Coronary artery (tissue), 2 donors: ENCODE measurements around the gene TNS1.

Experiments
- DNase-seq: peaks from one replicate; pipeline ENCODE4 v3.0.0-alpha.2; 2017; ENCODE audit warnings: low spot score
- H3K27ac ChIP-seq, 2 donors: fragments of 200-600 bp; sonication (generic); one replicate each; pipeline ENCODE4 v1.5.1; 2016 to 2019
- H3K4me3 ChIP-seq: fragments of 200-600 bp; sonication (generic); 2 replicates; pipeline ENCODE4 v1.5.1; 2016; ENCODE audit warnings: mild to moderate bottlenecking, moderate library complexity
- CTCF ChIP-seq: fragments of 200-600 bp; sonication (generic); IDR thresholded peaks from one replicate; pipeline ENCODE4 v1.5.1; 2019; ENCODE audit warnings: antibody characterized with exemption

Gene TNS1

GRCh38 chr2:217944366-217944765 is 58.4 kb downstream of the TNS1 start:
- Histone ChIP-seq H3K4me3 (peak overlapping the region; percentile 99), H3K27ac (peak overlapping the region; percentile 93 to 99)
- DNase-seq = no peak
- no peak for TF ChIP-seq CTCF

- Histone ChIP-seq H3K4me3 (peak overlapping the region; percentile 99), H3K27ac (peak overlapping the region; percentile 93 to 99)
- DNase-seq = peak; percentile 90
- no peak for TF ChIP-seq CTCF
Observed at GRCh38 chr2:217943446-217944321, 59.1 kb downstream of the TNS1 start.

- TF ChIP-seq CTCF = no peak
- Histone ChIP-seq H3K4me3 (peak overlapping the region; percentile 99), H3K27ac (peak overlapping the region; percentile 93 to 99)
- DNase-seq = no peak
Observed at GRCh38 chr2:217942731-217943335, 60.0 kb downstream of the TNS1 start.

GRCh38 chr2:217941886-217942728 is 60.7 kb downstream of the TNS1 start:
- no peak for TF ChIP-seq CTCF
- no peak for DNase-seq
- Histone ChIP-seq H3K27ac (peak overlapping the region; percentile 93 to 99), H3K4me3 (peak overlapping the region; percentile 99)

GRCh38 chr2:217941339-217941738 is 61.5 kb downstream of the TNS1 start:
- no peak for TF ChIP-seq CTCF
- Histone ChIP-seq H3K4me3 (peak overlapping the region; percentile 99), H3K27ac (peak overlapping the region; percentile 93 to 99)
- no peak for DNase-seq

- TF ChIP-seq CTCF = no peak
- Histone ChIP-seq H3K27ac (peak overlapping the region; percentile 93 to 99), H3K4me3 (peak overlapping the region; percentile 99)
- no peak for DNase-seq
Observed at GRCh38 chr2:217940261-217941220, 62.3 kb downstream of the TNS1 start.
